HG03520 (cell line): ENCODE measurements around the gene MRAS.

Experiments
- ATAC-seq: cut with Tn5 transposase; IDR thresholded peaks from one replicate; pipeline ENCODE4 v1.9.1; 2021; ENCODE audit warnings: mild to moderate bottlenecking, moderate library complexity; ENCODE audit not compliant: unreplicated experiment

The MRAS gene

DNA sequence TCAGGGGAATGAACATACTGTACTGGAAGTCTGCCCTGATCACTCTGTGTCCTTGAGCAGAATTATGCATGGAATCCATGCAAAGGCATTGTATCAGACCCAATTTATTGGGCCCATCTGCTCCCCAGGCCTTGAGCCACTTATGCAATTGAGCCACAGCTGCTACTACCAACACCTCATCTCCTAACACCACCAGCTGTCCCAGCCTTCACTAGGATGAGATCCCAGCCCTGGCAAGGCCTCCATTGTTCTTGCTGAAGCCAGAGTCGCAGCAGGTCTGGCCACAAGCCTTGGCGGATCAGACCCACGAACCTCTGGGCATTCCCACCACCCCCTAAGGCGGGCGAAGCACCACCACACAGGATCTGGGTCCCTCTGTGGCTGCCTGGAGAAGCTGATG is 9.6 kb upstream of the MRAS start:
- ATAC-seq, result no peak

DNA sequence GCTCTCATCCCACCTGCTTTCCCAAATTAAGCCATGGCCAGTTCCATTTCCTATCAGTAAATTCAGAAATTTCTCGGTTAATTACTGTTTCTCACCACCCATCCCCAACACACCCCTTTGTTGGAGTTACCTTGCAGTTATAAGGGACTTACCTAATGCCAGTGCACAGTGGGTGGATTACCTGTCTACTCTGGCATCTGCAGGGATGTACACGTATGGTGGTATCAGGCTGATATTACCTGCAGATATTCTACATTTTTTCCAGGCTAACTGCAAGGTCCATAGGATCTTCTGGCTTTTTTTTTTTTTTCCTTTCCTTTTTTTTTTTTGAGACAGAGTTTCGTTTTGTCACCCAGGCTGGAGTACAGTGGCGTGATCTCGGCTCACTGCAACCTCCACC is 7.9 kb upstream of the MRAS start:
- no peak for ATAC-seq

DNA sequence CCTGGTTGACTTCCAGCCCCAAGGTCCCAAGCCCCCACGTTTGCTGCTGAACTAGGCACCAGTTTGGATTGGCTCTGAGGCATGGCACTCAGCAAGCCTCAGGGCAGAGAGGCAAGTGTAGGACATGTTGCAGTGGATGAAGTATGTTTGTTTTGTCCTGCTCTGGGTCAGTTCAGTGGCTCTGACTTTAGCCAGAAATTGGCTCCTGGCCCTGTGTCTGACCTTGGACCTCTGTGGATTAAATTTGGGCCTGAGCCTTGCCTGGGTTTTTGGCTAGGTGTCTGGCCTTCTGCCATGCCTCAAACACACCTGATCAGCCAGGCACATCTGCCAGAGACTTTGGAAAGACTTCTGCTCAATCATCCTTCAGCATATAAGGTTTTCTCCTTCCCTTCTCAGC is 3.6 kb upstream of the MRAS start:
- ATAC-seq, result no peak

- no peak for ATAC-seq
Observed at GRCh38 chr3:138348754-138349739, 668 bp downstream of the MRAS start.

DNA sequence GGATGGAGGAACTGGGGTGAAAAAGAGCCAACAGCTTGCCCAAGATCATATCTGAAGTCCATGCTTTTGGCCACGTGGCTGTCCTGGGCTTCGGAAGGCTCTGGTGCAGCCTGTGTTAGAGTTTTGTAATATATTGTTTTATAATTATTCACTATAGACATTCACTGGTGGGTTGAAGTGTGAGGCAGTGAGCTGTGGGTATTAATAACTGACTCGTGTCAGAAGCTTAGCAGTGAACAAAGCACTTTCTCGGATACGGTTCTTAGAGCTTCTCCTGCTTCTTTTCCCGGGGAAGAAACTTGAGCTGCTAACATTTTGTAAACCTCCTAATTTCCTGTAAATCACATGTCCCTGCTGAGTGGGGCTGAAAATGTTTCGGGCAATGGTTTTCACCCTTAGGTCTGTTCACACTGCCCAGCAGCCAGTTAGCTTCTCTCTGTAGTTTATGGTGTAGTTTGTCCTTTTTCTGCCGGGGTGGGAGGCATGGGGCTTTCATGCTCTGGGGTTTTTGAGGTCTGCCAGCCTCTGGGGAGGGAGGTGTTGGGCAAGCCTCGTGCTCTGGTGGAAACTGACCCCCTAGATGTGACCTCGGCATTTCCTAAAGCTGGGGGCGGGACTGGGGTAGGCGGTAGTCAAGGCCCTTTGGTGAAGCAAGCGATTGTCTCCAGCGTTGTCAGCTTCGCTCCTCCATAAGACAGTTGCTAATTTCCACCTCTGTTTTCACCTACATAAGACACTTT is 1.7 kb downstream of the MRAS start:
- ATAC-seq, result no peak

GRCh38 chr3:138351151-138351550 is 2.8 kb downstream of the MRAS start:
- ATAC-seq, result no peak

GRCh38 chr3:138351916-138352550 is 3.7 kb downstream of the MRAS start:
- no peak for ATAC-seq

DNA sequence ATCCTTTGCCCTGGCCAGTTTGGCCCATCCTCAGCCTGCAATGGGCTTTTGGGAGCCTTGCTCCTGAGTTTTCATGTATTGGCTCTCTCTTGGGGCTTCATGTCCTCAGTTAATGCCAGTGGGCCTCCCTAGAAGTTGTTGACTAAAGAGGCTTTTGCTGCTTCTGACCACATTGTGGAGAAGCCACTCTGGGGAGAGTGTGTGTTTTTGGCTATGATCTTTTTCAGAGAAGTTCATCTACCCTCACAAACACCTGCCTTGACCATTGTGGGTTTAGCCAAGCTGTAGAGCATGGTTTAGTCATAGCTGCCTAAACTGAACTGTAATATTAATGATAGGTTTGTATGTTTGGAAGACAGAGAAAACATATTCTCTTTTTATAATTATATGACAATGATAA is 6.0 kb downstream of the MRAS start:
- ATAC-seq, result no peak

DNA sequence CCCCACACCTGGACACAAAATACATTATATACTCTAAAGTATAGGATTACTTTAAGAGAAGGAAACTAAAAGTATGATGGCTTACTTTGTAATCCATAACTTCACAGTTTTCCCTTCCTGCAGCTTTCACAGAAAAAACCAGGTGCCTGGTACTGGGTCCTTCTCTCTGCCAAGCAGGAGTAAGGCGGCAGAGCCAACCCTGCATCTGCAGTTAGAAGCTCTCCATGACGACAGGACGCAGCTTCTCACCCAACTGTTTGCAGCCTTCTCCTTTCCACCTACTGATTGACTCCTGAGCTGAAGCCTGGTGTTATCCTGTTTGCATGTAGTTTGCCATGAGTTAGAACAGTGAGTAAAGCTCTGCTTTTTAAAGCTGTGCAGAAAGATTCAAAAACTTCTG is 6.7 kb downstream of the MRAS start:
- no peak for ATAC-seq

GRCh38 chr3:138356730-138357405 is 8.5 kb downstream of the MRAS start:
- ATAC-seq, result no peak

- ATAC-seq, result no peak
Observed at GRCh38 chr3:138359148-138359918, 11.0 kb downstream of the MRAS start.

- ATAC-seq, result no peak
Observed at GRCh38 chr3:138359919-138360868, 11.8 kb downstream of the MRAS start.

DNA sequence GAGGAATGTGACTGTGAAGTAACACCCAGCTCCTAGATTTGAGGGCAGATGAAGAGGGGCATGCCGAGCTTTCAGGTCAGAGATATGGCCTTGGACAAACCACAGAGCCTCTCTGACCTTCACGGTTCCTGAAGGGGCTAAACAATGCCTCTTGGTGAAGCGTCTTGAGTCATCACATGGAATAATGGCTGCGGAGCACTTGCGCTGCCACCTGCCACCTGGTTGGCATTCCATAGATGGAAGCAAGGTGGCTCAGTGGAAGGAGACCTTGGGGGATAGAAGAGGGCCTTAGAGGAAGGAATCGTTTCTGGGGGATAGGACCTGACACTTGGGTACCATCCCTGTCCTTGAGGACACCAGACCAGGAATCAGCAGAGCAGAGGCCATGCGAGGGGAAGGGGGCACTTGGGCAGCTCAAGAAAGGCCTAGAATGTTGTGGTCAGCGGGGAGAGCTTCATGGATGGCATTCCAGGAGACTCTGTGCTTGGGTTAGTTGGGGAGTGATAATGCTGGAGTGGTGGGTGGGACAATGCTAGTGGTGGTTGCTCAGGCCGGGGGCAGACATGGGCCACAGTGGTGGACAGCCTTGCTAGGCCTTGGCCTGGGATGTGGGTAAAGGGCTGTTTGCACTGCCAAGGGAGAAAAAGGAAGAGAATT is 12.6 kb downstream of the MRAS start:
- ATAC-seq, result no peak

DNA sequence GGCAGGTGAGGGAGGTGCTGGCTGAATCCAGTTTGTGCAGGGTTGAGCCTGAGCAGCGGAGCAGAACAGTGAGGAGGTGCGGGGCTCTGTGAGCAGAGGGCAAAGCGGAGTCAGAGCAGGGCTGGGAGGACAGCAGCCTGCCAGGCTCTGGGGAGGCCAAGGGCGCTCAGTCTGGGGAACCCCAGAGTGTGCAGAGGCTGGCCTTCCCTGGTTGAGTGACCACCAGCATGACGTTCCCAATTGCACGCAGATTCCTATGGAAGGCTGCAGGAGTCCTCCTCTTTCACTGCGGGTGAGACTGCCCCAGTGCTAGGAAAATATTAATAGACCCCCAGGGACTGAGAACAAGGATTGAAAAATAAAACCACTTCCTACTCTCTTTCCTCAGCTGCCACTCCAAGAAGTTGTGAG is 13.2 kb downstream of the MRAS start:
- no peak for ATAC-seq

- no peak for ATAC-seq
Observed at GRCh38 chr3:138362538-138362937, 14.2 kb downstream of the MRAS start.

DNA sequence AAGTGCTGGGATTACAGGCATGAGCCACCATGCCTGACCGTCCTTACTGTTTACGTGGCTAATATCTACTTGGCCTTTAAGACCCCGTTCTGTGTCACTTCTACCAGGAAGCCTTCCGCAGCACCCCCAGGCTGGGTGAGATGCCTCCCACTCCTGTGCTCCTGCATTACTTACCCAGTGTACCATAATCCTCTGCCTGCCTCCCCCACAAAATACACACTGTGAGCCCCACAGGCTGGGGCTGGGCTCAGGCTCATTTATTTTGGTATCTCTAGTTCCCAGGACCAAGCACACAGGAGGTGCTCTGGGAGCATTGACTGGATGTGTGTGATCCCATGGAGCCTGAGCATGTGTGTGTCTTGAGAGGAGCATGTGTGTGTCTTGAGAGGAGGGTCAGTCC is 14.9 kb downstream of the MRAS start:
- ATAC-seq, result no peak

- no peak for ATAC-seq
Observed at GRCh38 chr3:138364356-138365252, 16.2 kb downstream of the MRAS start.

DNA sequence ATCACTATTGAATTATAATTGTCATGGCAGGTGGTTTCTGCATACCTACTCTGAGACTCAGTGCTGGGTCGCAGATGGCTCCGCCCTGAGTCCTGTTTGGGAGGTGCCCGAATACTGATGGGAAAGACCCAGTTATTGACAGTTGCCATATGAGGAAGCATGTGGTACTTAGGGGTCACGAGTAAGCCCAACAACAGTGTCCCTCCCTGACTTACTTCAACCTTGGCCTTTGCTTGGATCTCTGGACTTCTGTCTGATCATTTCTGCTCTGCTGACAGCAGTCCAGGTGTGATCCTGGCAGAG is 16.8 kb downstream of the MRAS start:
- ATAC-seq, result no peak
